ENCODE measurements around the gene ADRA1B. TPM values are rescaled to one million over a fixed set of nuclear protein-coding genes. Genes with fewer than 3 reads are reported as not detected.

Gene ADRA1B
- total RNA-seq, 1 experiment from 2014 or later, result not detected

- Histone ChIP-seq H3K18ac (ENCODE audit: insufficient read length, low read depth, low read length) (no peak overlapping the region), H2BK15ac (ENCODE audit: low read depth, low read length) (no peak overlapping the region), H2BK120ac (ENCODE audit: low read depth, low read length, poor library complexity, severe bottlenecking) (no peak overlapping the region), H2AK5ac (ENCODE audit: insufficient read length, low read length) (no peak overlapping the region), H2BK12ac (ENCODE audit: insufficient read length, low read depth, low read length) (no peak overlapping the region), H3K4me2 (ENCODE audit: insufficient read depth, insufficient read length, low read length) (no peak overlapping the region), H4K20me1 (ENCODE audit: control insufficient read depth, insufficient read depth, insufficient read length) (no peaks in the 10 kb centered on the region), H3K4me1 (ENCODE audit: insufficient read depth, low read length) (no peaks in the 10 kb centered on the region), H4K8ac (replicated peaks; ENCODE audit: insufficient read length, low read depth, low read length) (no peak overlapping the region), H4K5ac (ENCODE audit: insufficient read length, low read depth, low read length) (no peak overlapping the region), H3K27ac (ENCODE audit: insufficient read length, low read depth, low read length) (no peak overlapping the region), H3K27me3 (ENCODE audit: insufficient read depth, low read length) (no peaks in the 10 kb centered on the region), H3K9ac (ENCODE audit: extremely low read depth, insufficient read length, low read length) (no peak overlapping the region), H3K23me2 (ENCODE audit: insufficient read length, low read depth, low read length, poor library complexity, severe bottlenecking) (no peaks in the 10 kb centered on the region), H3K4ac (ENCODE audit: low read depth, low read length) (no peak overlapping the region), H4K91ac (ENCODE audit: insufficient read length, low read depth, low read length) (no peak overlapping the region), H3K9me3 (ENCODE audit: control insufficient read depth, low read depth, low read length) (no peaks in the 10 kb centered on the region), H3K56ac (ENCODE audit: insufficient read length, low read depth, low read length) (no peak overlapping the region), H2BK5ac (ENCODE audit: insufficient read length, low read length) (no peak overlapping the region), H3K79me2 (ENCODE audit: insufficient read depth, low read length) (no peaks in the 10 kb centered on the region), H3K79me1 (ENCODE audit: insufficient read depth, low read depth, low read length, poor library complexity, severe bottlenecking) (no peaks in the 10 kb centered on the region), H3K14ac (ENCODE audit: insufficient read depth, low read length) (no peak overlapping the region), H2BK20ac (ENCODE audit: low read depth, low read length, poor library complexity, severe bottlenecking) (no peak overlapping the region), H3T11ph (ENCODE audit: low read length) (no peak overlapping the region), H2AFZ (ENCODE audit: low read length) (no peak overlapping the region), H3K23ac (ENCODE audit: insufficient read length, low read depth, low read length) (no peak overlapping the region)
- no CpG with 5 or more reads among the region's 1 CpG for WGBS (ENCODE audit: extremely low coverage, insufficient read length, low lambda C conversion rate)
- TF ChIP-seq CTCF (conservative IDR thresholded peaks at IDR 0.05), result no peak
- DNase-seq, result no peak
- Mint-ChIP-seq H3K4me1 (no peaks in the 10 kb centered on the region), H3K4me3 (no peak overlapping the region), H3K9me3 (no peaks in the 10 kb centered on the region), H3K27me3 (ENCODE audit: low read depth) (peaks cover 2% of the 10 kb centered on the region; the same call in 1 of the 2 replicates), H3K36me3 (ENCODE audit: insufficient read depth in 1 of 3, low read depth in 3 of 3) (no peaks in the 10 kb centered on the region), H3K27ac (no peak overlapping the region)
Measured at GRCh38 chr5:159935946-159936345, 19.7 kb downstream of the ADRA1B start.
